Measurements from ENCODE around the gene KLK15. TPM values are rescaled to one million over a fixed set of nuclear protein-coding genes. Genes with fewer than 3 reads are reported as not detected.

The KLK15 gene
- total RNA-seq, 1 donor from 2014 or later: not detected

GRCh38 chr19:50801107-50801506, 32.3 kb downstream of the KLK15 start:
- Histone ChIP-seq H3K36me3 (ENCODE audit: control insufficient read depth, insufficient read depth, low read length) (peaks cover 5% of the 10 kb centered on the region), H3K27me3 (ENCODE audit: control insufficient read depth, insufficient read depth, low read length) (no peaks in the 10 kb centered on the region), H3K4me3 (ENCODE audit: low read depth, low read length) (no peak overlapping the region)
- TF ChIP-seq, protein P1, sequence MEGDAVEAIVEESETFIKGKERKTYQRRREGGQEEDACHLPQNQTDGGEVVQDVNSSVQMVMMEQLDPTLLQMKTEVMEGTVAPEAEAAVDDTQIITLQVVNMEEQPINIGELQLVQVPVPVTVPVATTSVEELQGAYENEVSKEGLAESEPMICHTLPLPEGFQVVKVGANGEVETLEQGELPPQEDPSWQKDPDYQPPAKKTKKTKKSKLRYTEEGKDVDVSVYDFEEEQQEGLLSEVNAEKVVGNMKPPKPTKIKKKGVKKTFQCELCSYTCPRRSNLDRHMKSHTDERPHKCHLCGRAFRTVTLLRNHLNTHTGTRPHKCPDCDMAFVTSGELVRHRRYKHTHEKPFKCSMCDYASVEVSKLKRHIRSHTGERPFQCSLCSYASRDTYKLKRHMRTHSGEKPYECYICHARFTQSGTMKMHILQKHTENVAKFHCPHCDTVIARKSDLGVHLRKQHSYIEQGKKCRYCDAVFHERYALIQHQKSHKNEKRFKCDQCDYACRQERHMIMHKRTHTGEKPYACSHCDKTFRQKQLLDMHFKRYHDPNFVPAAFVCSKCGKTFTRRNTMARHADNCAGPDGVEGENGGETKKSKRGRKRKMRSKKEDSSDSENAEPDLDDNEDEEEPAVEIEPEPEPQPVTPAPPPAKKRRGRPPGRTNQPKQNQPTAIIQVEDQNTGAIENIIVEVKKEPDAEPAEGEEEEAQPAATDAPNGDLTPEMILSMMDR (IDR thresholded peaks at IDR 0.05; ENCODE audit: insufficient read depth, low read length, poor library complexity, severe bottlenecking): no peak
- DNase-seq (ENCODE audit: low read depth): no peak

DNA sequence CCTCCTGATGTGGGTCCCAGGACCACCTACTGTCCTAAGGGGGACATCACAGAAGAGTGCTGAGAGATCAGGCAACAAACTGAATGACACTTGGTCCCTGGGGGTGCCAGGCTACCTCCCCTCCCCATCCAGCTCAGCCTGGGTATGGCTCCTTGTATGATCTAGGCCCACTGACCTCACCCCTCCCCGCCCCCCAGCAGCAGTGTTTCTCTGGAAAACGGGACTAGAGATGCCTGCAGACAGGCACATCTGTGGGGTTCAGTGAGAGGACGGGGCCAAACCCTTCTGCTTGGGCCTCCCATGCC, 33.9 kb downstream of the KLK15 start:
- H3K27me3 ChIP-seq (ENCODE audit: control insufficient read depth, insufficient read depth, low read length): no peaks in the 10 kb centered on the region
- no peak overlapping the region for H3K4me3 ChIP-seq (ENCODE audit: low read depth, low read length)
- TF ChIP-seq, protein P1 (IDR thresholded peaks at IDR 0.05; ENCODE audit: insufficient read depth, low read length, poor library complexity, severe bottlenecking): no peak
- H3K36me3 ChIP-seq (ENCODE audit: control insufficient read depth, insufficient read depth, low read length): peaks cover 5% of the 10 kb centered on the region
- DNase-seq (ENCODE audit: low read depth): no peak

GRCh38 chr19:50798659-50799546, 34.5 kb downstream of the KLK15 start:
- DNase-seq (ENCODE audit: low read depth): no peak
- no peak overlapping the region for H3K4me3 ChIP-seq (ENCODE audit: low read depth, low read length)
- TF ChIP-seq, protein P1 (IDR thresholded peaks at IDR 0.05; ENCODE audit: insufficient read depth, low read length, poor library complexity, severe bottlenecking): no peak
- H3K27me3 ChIP-seq (ENCODE audit: control insufficient read depth, insufficient read depth, low read length): no peaks in the 10 kb centered on the region
- H3K36me3 ChIP-seq (ENCODE audit: control insufficient read depth, insufficient read depth, low read length): peaks cover 5% of the 10 kb centered on the region

DNA sequence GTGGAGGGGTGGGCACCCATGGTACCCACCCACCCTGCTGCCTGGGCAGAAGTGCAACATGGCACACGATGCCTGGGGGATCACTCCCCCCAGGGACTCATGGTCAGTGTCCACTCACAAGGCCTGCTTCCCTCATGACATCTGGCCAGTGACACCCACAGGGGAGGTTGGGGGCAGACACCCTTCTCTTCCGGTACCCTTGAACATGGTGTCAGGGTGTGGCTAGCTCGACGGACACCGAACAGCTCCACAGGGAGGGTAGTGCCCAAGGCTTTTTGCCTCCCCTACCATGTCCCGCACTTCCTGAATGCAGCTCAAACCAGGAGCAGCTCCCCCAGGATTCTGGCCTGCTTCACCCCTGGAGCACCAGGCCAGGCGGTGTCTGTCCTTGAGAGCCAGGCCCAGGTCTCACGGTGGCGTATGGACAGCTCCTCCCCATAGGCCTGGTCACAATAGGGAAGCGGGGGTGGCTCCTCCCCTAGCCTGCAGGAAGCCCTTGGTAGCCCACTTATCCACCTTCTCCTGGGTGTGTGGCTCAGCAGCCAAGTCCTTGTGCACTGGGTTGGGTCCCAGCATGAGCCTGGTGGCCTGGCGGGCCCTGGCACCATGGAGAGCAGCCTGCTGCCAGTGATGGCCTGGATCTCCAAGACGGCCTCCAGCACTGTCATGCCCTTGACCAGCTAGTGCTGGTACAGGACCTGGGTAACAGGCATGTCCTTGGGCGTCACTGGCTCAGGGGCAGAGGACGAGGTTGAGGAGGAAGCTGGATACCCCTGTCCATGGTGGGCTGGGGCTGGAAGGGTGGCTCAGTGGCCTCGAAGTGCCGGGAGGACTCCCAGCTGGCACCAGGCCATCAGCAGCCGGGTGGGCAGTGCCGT, 35.4 kb downstream of the KLK15 start:
- Histone ChIP-seq H3K36me3 (ENCODE audit: control insufficient read depth, insufficient read depth, low read length) (peaks cover 5% of the 10 kb centered on the region), H3K27me3 (ENCODE audit: control insufficient read depth, insufficient read depth, low read length) (no peaks in the 10 kb centered on the region), H3K4me3 (ENCODE audit: low read depth, low read length) (no peak overlapping the region)
- TF ChIP-seq, protein P1 (IDR thresholded peaks at IDR 0.05; ENCODE audit: insufficient read depth, low read length, poor library complexity, severe bottlenecking): no peak
- no peak for DNase-seq (ENCODE audit: low read depth)

GRCh38 chr19:50797429-50797780, 36.0 kb downstream of the KLK15 start:
- Histone ChIP-seq H3K27me3 (ENCODE audit: control insufficient read depth, insufficient read depth, low read length) (peaks cover 2% of the 10 kb centered on the region), H3K36me3 (ENCODE audit: control insufficient read depth, insufficient read depth, low read length) (peaks cover 5% of the 10 kb centered on the region), H3K4me3 (ENCODE audit: low read depth, low read length) (no peak overlapping the region)
- TF ChIP-seq, protein P1 (IDR thresholded peaks at IDR 0.05; ENCODE audit: insufficient read depth, low read length, poor library complexity, severe bottlenecking): no peak
- no peak for DNase-seq (ENCODE audit: low read depth)

All from kidney epithelial cell (primary cell).